ENCODE results near the gene NPR1. TPM values are rescaled to one million over a fixed set of nuclear protein-coding genes. Genes with fewer than 3 reads are reported as not detected.

The NPR1 gene
- total and polyA plus RNA-seq, 10 donors: 0.83 to 5.1 (median 2.7) TPM

GRCh38 chr1:153687346-153688125 is 9.0 kb downstream of the NPR1 start:
- Histone ChIP-seq H3K4me1 (no peaks in the 10 kb centered on the region), H3K9me3 (no peaks in the 10 kb centered on the region), H3K27me3 (replicated peaks in 1 of 7) (no peaks in the 10 kb centered on the region), H3K27ac (no peak overlapping the region), H3K36me3 (no peaks in the 10 kb centered on the region), H3K4me3 (no peak overlapping the region)
- WGBS, 5 donors: 83 to 90% (median 87%) methylated on average over 13 to 16 of the region's 16 CpGs
- intact Hi-C loops (cut with DNase I; ENCODE audit: low total_unique reads): no loop called here
- no peak for DNase-seq
- TF ChIP-seq POLR2A (IDR thresholded peaks at IDR 0.05) (no peak), POLR2AphosphoS5 (IDR thresholded peaks at IDR 0.05) (no peak), CTCF (IDR thresholded peaks at IDR 0.05 in 8 of 11, conservative IDR thresholded peaks at IDR 0.05 in 3 of 11) (no peak)

- WGBS, 5 donors: 74 to 86% (median 82%) methylated on average over 7 of the region's 7 CpGs
- H3K36me3 ChIP-seq: no peaks in the 10 kb centered on the region
These were observed 9.8 kb downstream of the NPR1 start for GRCh38 chr1:153688276-153688675.

GRCh38 chr1:153688736-153689328 is 10.3 kb downstream of the NPR1 start:
- no peaks in the 10 kb centered on the region for H3K9me3 ChIP-seq
- no peak for DNase-seq
- WGBS, 5 donors: 69 to 84% (median 78%) methylated on average over 12 to 18 of the region's 18 CpGs
- no peaks in the 10 kb centered on the region for H3K4me1 ChIP-seq
- no peaks in the 10 kb centered on the region for H3K36me3 ChIP-seq
- no peaks in the 10 kb centered on the region for H3K27me3 ChIP-seq (replicated peaks in 1 of 7)
- no peak for TF ChIP-seq POLR2AphosphoS5 (IDR thresholded peaks at IDR 0.05)
- no peak overlapping the region for H3K4me3 ChIP-seq
- H3K27ac ChIP-seq: no peak overlapping the region
- intact Hi-C loops (cut with DNase I; ENCODE audit: low total_unique reads): no loop called here

More at GRCh38 chr1:153688276-153688675, 9.8 kb downstream of the NPR1 start:
- Histone ChIP-seq H3K27ac (no peak overlapping the region), H3K27me3 (replicated peaks in 1 of 7) (no peaks in the 10 kb centered on the region), H3K4me1 (no peaks in the 10 kb centered on the region), H3K9me3 (no peaks in the 10 kb centered on the region), H3K4me3 (no peak overlapping the region)
- intact Hi-C loops (cut with DNase I; ENCODE audit: low total_unique reads): no loop called here
- DNase-seq: no peak
- TF ChIP-seq POLR2A (IDR thresholded peaks at IDR 0.05) (no peak), POLR2AphosphoS5 (IDR thresholded peaks at IDR 0.05) (no peak), CTCF (IDR thresholded peaks at IDR 0.05 in 8 of 11, conservative IDR thresholded peaks at IDR 0.05 in 3 of 11) (no peak)

- Histone ChIP-seq H3K4me1 (peaks cover 5 to 16% (median 11%) of the 10 kb centered on the region in 6 donors), H3K4me3 (no peak overlapping the region), H3K36me3 (no peaks in the 10 kb centered on the region), H3K9me3 (no peaks in the 10 kb centered on the region), H3K27ac (no peak overlapping the region), H3K27me3 (replicated peaks in 1 of 7) (no peaks in the 10 kb centered on the region)
- DNase-seq: no peak
- TF ChIP-seq CTCF (IDR thresholded peaks at IDR 0.05 in 8 of 11, conservative IDR thresholded peaks at IDR 0.05 in 3 of 11): no peak
- TF ChIP-seq POLR2AphosphoS5 (IDR thresholded peaks at IDR 0.05): no peak
- TF ChIP-seq POLR2A (IDR thresholded peaks at IDR 0.05): no peak
- intact Hi-C loops (cut with DNase I; ENCODE audit: low total_unique reads): no loop called here
- 80 to 96% (median 87%) methylated on average over 1 to 4 of the region's 4 CpGs for WGBS, 5 donors
These were observed 15.0 kb downstream of the NPR1 start for GRCh38 chr1:153693466-153693865.
